CD14-positive monocyte (primary cell): ENCODE measurements around the gene ZDHHC3. TPM values are rescaled to one million over a fixed set of nuclear protein-coding genes. Genes with fewer than 3 reads are reported as not detected.

ENCODE experiments used
- DNase-seq, 3 donors: peaks; one replicate each; pipeline ENCODE4 v3.0.0-alpha.2; 2011 to 2022
- H2AFZ ChIP-seq: 2 replicates; pipeline ENCODE4 v1.6.0; 2012; ENCODE audit warnings: mild to moderate bottlenecking, low read depth, low read length, inconsistent platforms; ENCODE audit not compliant: insufficient read depth, poor library complexity, severe bottlenecking
- H3K27ac ChIP-seq, 2 donors: 1 replicate in 1 of 2; 2 replicates in 1 of 2; pipeline ENCODE4 v1.5.1; 2012 to 2013; ENCODE audit warnings: low read length in 2 of 2, control low read depth in 1 of 2, inconsistent platforms in 1 of 2, low read depth in 1 of 2, mild to moderate bottlenecking in 1 of 2
- H3K27me3 ChIP-seq, 2 donors: one replicate each; pipeline versions ENCODE4 v1.6.0 to v1.6.1; 2011 to 2013; ENCODE audit warnings: low read length in 2 of 2; ENCODE audit not compliant: control insufficient read depth in 2 of 2, insufficient read depth in 2 of 2
- H3K36me3 ChIP-seq, 2 donors: replicated peaks in 1 of 2; 1 replicate in 1 of 2; 2 replicates in 1 of 2; pipeline versions ENCODE4 v1.5.1 to v1.6.1; 2012 to 2013; ENCODE audit warnings: low read length in 2 of 2, control low read depth in 1 of 2, inconsistent platforms in 1 of 2, mild to moderate bottlenecking in 1 of 2; ENCODE audit not compliant: insufficient read depth in 2 of 2, control insufficient read depth in 1 of 2
- H3K4me1 ChIP-seq, 2 donors: 1 replicate in 1 of 2; 2 replicates in 1 of 2; pipeline versions ENCODE4 v1.5.1 to v1.6.1; 2012 to 2013; ENCODE audit warnings: low read length in 2 of 2, control low read depth in 1 of 2, inconsistent platforms in 1 of 2, mild to moderate bottlenecking in 1 of 2, moderate library complexity in 1 of 2; ENCODE audit not compliant: insufficient read depth in 2 of 2, control insufficient read depth in 1 of 2
- H3K4me2 ChIP-seq: replicated peaks from 2 replicates; pipeline ENCODE3; 2012; ENCODE audit warnings: low read length, moderate library complexity, mild to moderate bottlenecking; ENCODE audit not compliant: poor library complexity, severe bottlenecking; ENCODE audit errors: extremely low read depth
- H3K4me3 ChIP-seq, 3 experiments: fragments of 200-600 bp in 1 of 3; sonication (generic) in 1 of 3; replicated peaks in 1 of 3; 1 replicate in 2 of 3; 2 replicates in 1 of 3; pipeline ENCODE4 v1.5.1; 2011 to 2013; ENCODE audit warnings: low read length in 3 of 3, mild to moderate bottlenecking in 3 of 3, control low read depth in 2 of 3, low read depth in 2 of 3, inconsistent platforms in 1 of 3, moderate library complexity in 1 of 3
- H3K79me2 ChIP-seq: 2 replicates; pipeline ENCODE4 v1.6.0; 2012; ENCODE audit warnings: mild to moderate bottlenecking, control low read depth, inconsistent platforms, low read length, moderate library complexity; ENCODE audit not compliant: insufficient read depth
- H3K9ac ChIP-seq: 2 replicates; pipeline ENCODE4 v1.6.0; 2017; ENCODE audit warnings: low read length, mild to moderate bottlenecking; ENCODE audit not compliant: insufficient read depth, poor library complexity, severe bottlenecking
- H3K9me3 ChIP-seq, 2 donors: replicated peaks in 1 of 2; 1 replicate in 1 of 2; 2 replicates in 1 of 2; pipeline versions ENCODE4 v1.5.1 to v1.6.1; 2012 to 2013; ENCODE audit warnings: low read length in 2 of 2, control low read depth in 1 of 2; ENCODE audit not compliant: control insufficient read depth in 1 of 2, insufficient read depth in 1 of 2
- H4K20me1 ChIP-seq: 2 replicates; pipeline ENCODE4 v1.6.0; 2012; ENCODE audit warnings: mild to moderate bottlenecking, low read length, control low read depth, moderate library complexity; ENCODE audit not compliant: insufficient read depth
- H3K27ac Mint-ChIP-seq, 7 donors: one replicate each; pipeline ENCODE4 v1.8.0; 2020; ENCODE audit warnings: mild to moderate bottlenecking in 7 of 7, mixed read lengths in 7 of 7, moderate library complexity in 6 of 7, inconsistent platforms in 2 of 7
- H3K27me3 Mint-ChIP-seq, 3 donors: one replicate each; pipeline ENCODE4 v1.8.0; 2021 to 2022; ENCODE audit warnings: low read depth in 3 of 3, mild to moderate bottlenecking in 3 of 3, mixed read lengths in 3 of 3, moderate library complexity in 3 of 3, inconsistent platforms in 1 of 3
- H3K36me3 Mint-ChIP-seq, 2 donors: one replicate each; pipeline ENCODE4 v1.8.0; 2020; ENCODE audit warnings: mixed read lengths in 2 of 2, inconsistent platforms in 1 of 2, mild to moderate bottlenecking in 1 of 2
- H3K4me1 Mint-ChIP-seq: one replicate; pipeline ENCODE4 v1.8.0; 2020; ENCODE audit warnings: mild to moderate bottlenecking, mixed read lengths
- H3K4me3 Mint-ChIP-seq, 2 donors: one replicate each; pipeline ENCODE4 v1.8.0; 2020; ENCODE audit warnings: mild to moderate bottlenecking in 2 of 2, mixed read lengths in 2 of 2, moderate library complexity in 1 of 2
- H3K9me3 Mint-ChIP-seq, 7 donors: one replicate each; pipeline ENCODE4 v1.8.0; 2020 to 2022; ENCODE audit warnings: mixed read lengths in 7 of 7, mild to moderate bottlenecking in 6 of 7, moderate library complexity in 6 of 7, inconsistent platforms in 2 of 7
- CTCF ChIP-seq: fragments of 200-600 bp; IDR thresholded peaks from one replicate; pipeline ENCODE4 v1.8.0; 2022; ENCODE audit warnings: antibody characterized with exemption, mild to moderate bottlenecking
- WGBS: methylation state at CpG from one replicate; pipeline ENCODE4 v1.1.5; 2013; ENCODE audit warnings: missing lambda C conversion rate; ENCODE audit not compliant: insufficient coverage; 5-methylcytosine and 5-hydroxymethylcytosine counted together
- intact Hi-C, 2 donors: fragments of 100-400 bp; cut with micrococcal nuclease; formaldehyde crosslinking; loops; one replicate each; pipeline versions ENCODE4 v1.15.0 to v1.15.1; 2023
- polyA plus RNA-seq, 3 donors: library from polyadenylated mRNA; depleted of rRNA in 1 of 3; unstranded in 2 of 3; stranded (reverse) in 1 of 3; fragments of 300-500 nt in 2 of 3; fragments of >200 nt in 1 of 3; fragmentation: Illumina TruSeq in 2 of 3; gene quantifications; 1 replicate in 2 of 3; 2 replicates in 1 of 3; pipeline ENCODE4 v1.2.3, GENCODE V29; 2012 to 2021

ZDHHC3 gene
- polyA plus RNA-seq, 3 donors = 52.1 to 72.6 (median 61.3) TPM

DNA sequence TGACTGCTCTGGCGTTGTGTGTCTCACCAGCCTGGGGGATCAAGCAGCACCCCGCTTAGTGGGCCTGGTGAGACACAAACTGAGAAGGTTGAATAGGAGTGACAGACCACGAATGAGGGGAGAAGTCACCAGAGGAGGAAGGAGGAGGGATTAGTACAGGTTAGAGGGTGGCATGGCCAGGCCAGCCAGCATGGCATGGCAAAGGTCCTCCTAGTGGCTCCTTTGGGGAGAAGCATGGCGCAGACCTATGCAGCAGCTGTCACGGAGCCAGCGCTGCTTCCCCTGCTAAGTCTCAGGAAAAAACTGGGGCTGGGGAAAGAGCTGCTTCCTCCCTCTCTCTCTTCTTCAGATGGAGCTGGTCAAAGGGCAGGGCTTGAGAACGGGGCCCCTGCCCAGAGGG is 48.6 kb downstream of the ZDHHC3 start:
- Histone ChIP-seq H3K9me3 (no peaks in the 10 kb centered on the region), H3K9ac (no peak overlapping the region), H3K36me3 (peaks cover 76 to 98% of the 10 kb centered on the region in 2 donors), H3K27me3 (no peaks in the 10 kb centered on the region), H3K4me3 (no peak overlapping the region), H4K20me1 (no peaks in the 10 kb centered on the region), H3K27ac (no peak overlapping the region), H3K4me2 (no peak overlapping the region), H2AFZ (no peak overlapping the region), H3K4me1 (no peaks in the 10 kb centered on the region), H3K79me2 (no peaks in the 10 kb centered on the region)
- no peaks in the 10 kb centered on the region for H3K4me1 Mint-ChIP-seq
- no peak overlapping the region for H3K4me3 Mint-ChIP-seq
- H3K27me3 Mint-ChIP-seq = peaks cover 0 to 2% (median 0%) of the 10 kb centered on the region in 3 donors
- no peaks in the 10 kb centered on the region for H3K9me3 Mint-ChIP-seq
- H3K36me3 Mint-ChIP-seq = peaks cover 87 to 94% of the 10 kb centered on the region in 2 donors
- H3K27ac Mint-ChIP-seq = peak overlapping the region in 1 of 7 donors; percentile 46
- TF ChIP-seq CTCF = no peak
- intact Hi-C loops = no loop called here
- no peak for DNase-seq
- WGBS = 93% methylated on average over 6 of the region's 7 CpGs

DNA sequence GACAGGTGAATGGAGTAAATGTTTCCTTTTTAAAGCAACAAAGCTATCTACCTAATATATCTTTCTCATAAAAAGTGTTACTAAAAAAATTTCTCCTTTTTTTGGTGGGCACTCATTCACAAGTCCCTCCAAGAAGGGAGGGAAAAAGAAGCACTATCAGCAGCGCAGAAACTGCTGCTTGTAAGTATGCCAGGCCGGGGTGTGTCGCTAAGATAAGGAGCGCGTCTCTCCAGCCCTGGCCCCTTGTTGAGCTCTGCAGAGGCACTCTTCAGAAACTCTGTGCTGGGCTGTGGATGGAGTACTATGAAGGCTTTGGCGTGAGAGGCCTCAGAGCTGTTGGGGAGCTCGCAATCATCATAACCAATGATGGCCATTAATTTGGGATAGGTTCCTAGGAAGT is 49.1 kb downstream of the ZDHHC3 start:
- peaks cover 87 to 94% of the 10 kb centered on the region in 2 donors for H3K36me3 Mint-ChIP-seq
- H4K20me1 ChIP-seq = no peaks in the 10 kb centered on the region
- H3K27ac Mint-ChIP-seq = no peak overlapping the region
- peaks cover 76 to 98% of the 10 kb centered on the region in 2 donors for H3K36me3 ChIP-seq
- H3K79me2 ChIP-seq = no peaks in the 10 kb centered on the region
- H3K9me3 Mint-ChIP-seq = no peaks in the 10 kb centered on the region
- H3K4me3 ChIP-seq = no peak overlapping the region
- no peaks in the 10 kb centered on the region for H3K4me1 Mint-ChIP-seq
- intact Hi-C loops = no loop called here
- DNase-seq = no peak
- no peaks in the 10 kb centered on the region for H3K4me1 ChIP-seq
- H3K4me3 Mint-ChIP-seq = no peak overlapping the region
- 97% methylated on average over 5 of the region's 7 CpGs for WGBS
- H3K4me2 ChIP-seq = no peak overlapping the region
- H3K27ac ChIP-seq = no peak overlapping the region
- no peak for TF ChIP-seq CTCF
- H2AFZ ChIP-seq = no peak overlapping the region
- H3K9me3 ChIP-seq = no peaks in the 10 kb centered on the region
- peaks cover 0 to 2% (median 0%) of the 10 kb centered on the region in 3 donors for H3K27me3 Mint-ChIP-seq
- H3K9ac ChIP-seq = no peak overlapping the region
- no peaks in the 10 kb centered on the region for H3K27me3 ChIP-seq
